HepG2 (cell line): ENCODE data around the gene FKBP1B. TPM values are rescaled to one million over a fixed set of nuclear protein-coding genes. Genes with fewer than 3 reads are reported as not detected.

Experiments
- ATAC-seq: fragments of 200-7000 bp; cut with Tn5 transposase; 3 replicates; pipeline ENCODE4 v1.9.1; 2020; ENCODE audit warnings: mild to moderate bottlenecking, moderate library complexity
- BruUV-seq: library from RNA; stranded (reverse); fragments of 400-500 nt; replicated peaks from 2 replicates; lab custom pipeline; 2021; lab: Mats Ljungman, UMichigan
- CTCF ChIA-PET: fragments of 300-600 bp; formaldehyde crosslinking; extraction: SDS; loops from one replicate; lab custom pipeline; 2021; ENCODE audit warnings: low total read pairs, inconsistent platforms, low intra/inter-chr PET ratio; lab: Yijun Ruan, JAX
- POLR2A ChIA-PET: fragments of 350-600 bp; sonication (Branson Sonifier 250); formaldehyde crosslinking; loops from one replicate; lab custom pipeline; 2020; ENCODE audit warnings: antibody characterized with exemption, inconsistent platforms; lab: Yijun Ruan, JAX
- DNase-seq: peaks from one replicate; pipeline ENCODE4 v3.0.0-alpha.2; 2015; ENCODE audit warnings: low spot score
- FAIRE-seq: peaks from 3 replicates; lab custom pipeline; 2011; peaks lifted over from hg19 to GRCh38; lab: Jason Lieb, UNC
- H2AFZ ChIP-seq: one replicate; pipeline ENCODE4 v1.6.1; 2011; ENCODE audit warnings: low read length, inconsistent platforms
- H3K27ac ChIP-seq: fragments of 300-600 bp; 3 replicates; pipeline ENCODE4 v1.8.0; 2011; ENCODE audit warnings: mixed run types, mild to moderate bottlenecking, mixed read lengths, low read length, inconsistent platforms; ENCODE audit not compliant: insufficient read depth; ENCODE audit errors: extremely low read length
- H3K27me3 ChIP-seq, 2 experiments: fragments of 200-600 bp in 1 of 2; 2 replicates in 1 of 2; 3 replicates in 1 of 2; pipeline versions ENCODE4 v1.6.0 to v1.8.0; 2011; ENCODE audit warnings: low read length in 2 of 2, mild to moderate bottlenecking in 2 of 2, moderate library complexity in 2 of 2, inconsistent platforms in 1 of 2; ENCODE audit not compliant: insufficient read depth in 2 of 2, control insufficient read depth in 1 of 2
- H3K36me3 ChIP-seq, 2 experiments: fragments of 200-600 bp in 1 of 2; replicated peaks in 1 of 2; 2 replicates in 1 of 2; 3 replicates in 1 of 2; pipeline versions ENCODE4 v1.5.1 to v1.8.0; 2011; ENCODE audit warnings: low read length in 2 of 2, inconsistent platforms in 1 of 2; ENCODE audit not compliant: insufficient read depth in 2 of 2, control insufficient read depth in 1 of 2
- H3K4me1 ChIP-seq: 2 replicates; pipeline ENCODE4 v1.5.1; 2012; ENCODE audit warnings: low read length, inconsistent platforms; ENCODE audit not compliant: insufficient read depth
- H3K4me2 ChIP-seq: 2 replicates; pipeline ENCODE4 v1.6.0; 2011; ENCODE audit warnings: low read depth, low read length, inconsistent platforms
- H3K4me3 ChIP-seq, 3 experiments: fragments of 200-600 bp in 1 of 3; sonication (generic), shearing (Covaris generic) in 1 of 3; replicated peaks in 1 of 3; 2 replicates each; pipeline ENCODE4 v1.5.1; 2011 to 2016; ENCODE audit warnings: low read length in 3 of 3, inconsistent platforms in 2 of 3, low read depth in 2 of 3, mild to moderate bottlenecking in 2 of 3, control low read depth in 1 of 3, mixed read lengths in 1 of 3; ENCODE audit not compliant: insufficient read depth in 1 of 3
- H3K79me2 ChIP-seq: one replicate; pipeline ENCODE4 v1.6.1; 2011; ENCODE audit warnings: low read length, inconsistent platforms; ENCODE audit not compliant: insufficient read depth
- H3K9ac ChIP-seq: 2 replicates; pipeline ENCODE4 v1.6.0; 2011; ENCODE audit warnings: mild to moderate bottlenecking, low read depth, low read length, inconsistent platforms; ENCODE audit not compliant: insufficient read depth
- H3K9me3 ChIP-seq: 2 replicates; pipeline ENCODE4 v1.5.1; 2012; ENCODE audit warnings: mild to moderate bottlenecking, low read length
- H4K20me1 ChIP-seq: 2 replicates; pipeline ENCODE4 v1.6.0; 2011; ENCODE audit warnings: inconsistent platforms, mild to moderate bottlenecking, low read length, moderate library complexity; ENCODE audit not compliant: insufficient read depth
- MIER2 ChIP-seq: IDR thresholded peaks from 2 replicates; pipeline ENCODE4 v1.6.1; 2016; ENCODE audit warnings: missing biosample characterization, missing genetic modification reagents
- NFATC3 ChIP-seq: sonication (generic); formaldehyde crosslinking; IDR thresholded peaks from 2 replicates; pipeline ENCODE4 v1.5.1; 2020; ENCODE audit warnings: mild to moderate bottlenecking, missing genetic modification reagents
- PCBP1 ChIP-seq: fragments of 200-400 bp; formaldehyde crosslinking; IDR thresholded peaks from 2 replicates; pipeline ENCODE4 v1.6.1; 2017; ENCODE audit warnings: mild to moderate bottlenecking, low read depth, low read length, borderline replicate concordance
- YY1 ChIP-seq: IDR thresholded peaks from 2 replicates; pipeline ENCODE4 v1.6.1; 2011; ENCODE audit warnings: low read length, low read depth, moderate library complexity, mild to moderate bottlenecking; ENCODE audit not compliant: insufficient read depth, insufficient replicate concordance
- ZNF230 ChIP-seq: sonication (generic); formaldehyde crosslinking; IDR thresholded peaks from 2 replicates; pipeline ENCODE4 v1.4.0; 2020; ENCODE audit warnings: mild to moderate bottlenecking, missing genetic modification reagents
- ZNF674 ChIP-seq: sonication (generic); formaldehyde crosslinking; IDR thresholded peaks from 2 replicates; pipeline ENCODE4 v1.5.0; 2020; ENCODE audit warnings: low read depth, mild to moderate bottlenecking, missing genetic modification reagents
- ZNF761 ChIP-seq: sonication (generic); formaldehyde crosslinking; conservative IDR thresholded peaks from 2 replicates; pipeline ENCODE4 v1.4.0; 2020; ENCODE audit warnings: mild to moderate bottlenecking, missing genetic modification reagents
- ZNF766 ChIP-seq: sonication (generic); formaldehyde crosslinking; IDR thresholded peaks from 2 replicates; pipeline ENCODE4 v1.5.0; 2020; ENCODE audit warnings: missing genetic modification reagents, borderline replicate concordance
- WGBS: methylation state at CpG from one replicate; pipeline ENCODE4 v1.1.6; 2017; ENCODE audit warnings: low lambda C conversion rate; 5-methylcytosine and 5-hydroxymethylcytosine counted together
- in situ Hi-C: cut with HindIII; loops from 2 replicates; pipeline ENCODE4 v1.10.0; 2017; ENCODE audit warnings: low pct_unique_long_range_greater_than_20kb; ENCODE audit not compliant: extremely low pct_ligation_motif_present
- intact Hi-C: fragments of 100-400 bp; cut with micrococcal nuclease; formaldehyde crosslinking; loops from one replicate; pipeline ENCODE4 v1.10.0; 2022; ENCODE audit not compliant: unreplicated experiment
- polyA plus RNA-seq, 8 experiments: library from polyadenylated mRNA; depleted of rRNA in 3 of 8; stranded (reverse) in 7 of 8; unstranded in 1 of 8; fragments of >200 nt; fragmentation: Illumina TruSeq in 4 of 8; extraction: Trizol in 4 of 8; gene quantifications; 2 replicates each; pipeline versions ENCODE4 v1.2.1 to v1.2.3, GENCODE V29; 2011 to 2016; ENCODE audit warnings: low read depth in 4 of 8, missing spikeins in 1 of 8, mixed read lengths in 1 of 8; ENCODE audit not compliant: insufficient read depth in 1 of 8
- total RNA-seq, 5 experiments: library from RNA; depleted of rRNA; stranded (reverse); fragments of >200 nt; fragmentation: Illumina TruSeq; extraction: Trizol; gene quantifications; 2 replicates each; pipeline ENCODE4 v1.2.3, GENCODE V29; 2016; ENCODE audit warnings: low read depth in 1 of 5
- TF ChIP-seq, protein P1 (sequence below): sonication (generic); formaldehyde crosslinking; IDR thresholded peaks from 2 replicates; pipeline ENCODE4 v1.5.0; 2020; ENCODE audit warnings: missing genetic modification reagents
- TF ChIP-seq, protein P2 (sequence below): sonication (generic); formaldehyde crosslinking; IDR thresholded peaks from 2 replicates; pipeline ENCODE4 v1.4.0; 2020; ENCODE audit warnings: low read depth, mild to moderate bottlenecking, missing genetic modification reagents

The FKBP1B gene
- total and polyA plus RNA-seq, 2 of the 13 experiments (the other 11 are each of a cell fraction or from before 2014, with no cell fraction given), result 35.2 to 96.3 TPM

DNA sequence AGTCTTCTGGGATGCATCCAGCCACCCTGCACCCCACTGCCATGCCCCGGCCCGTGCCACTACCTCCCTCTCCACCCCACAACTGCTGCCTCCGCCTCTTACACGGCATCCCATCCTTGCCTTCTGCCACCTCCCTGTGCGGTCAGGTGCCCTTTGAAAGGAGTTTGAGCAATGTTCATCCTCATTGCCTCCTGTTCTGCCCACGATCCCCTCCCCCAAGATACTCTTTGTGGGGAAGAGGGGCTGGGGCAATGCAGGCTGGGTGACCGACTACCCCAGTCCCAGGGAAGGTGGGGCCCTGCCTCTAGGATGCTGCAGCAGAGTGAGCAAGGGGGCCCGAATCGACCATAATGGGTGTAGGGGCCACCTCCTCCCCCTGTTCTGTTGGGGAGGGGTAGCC, 31.3 kb upstream of the FKBP1B start:
- H3K4me1 ChIP-seq, result peaks cover 54% of the 10 kb centered on the region
- DNase-seq (no peak), ATAC-seq (no peak), FAIRE-seq (no peak)
- H3K27me3 ChIP-seq, result no peaks in the 10 kb centered on the region
- no peaks in the 10 kb centered on the region; a peak in 1 of 5 replicates for H3K36me3 ChIP-seq
- H2AFZ ChIP-seq, result no peak overlapping the region
- ChIA-PET POLR2A (no interaction called here), CTCF (no interaction called here)
- H3K9me3 ChIP-seq, result no peaks in the 10 kb centered on the region
- WGBS, result 78% methylated on average over 9 of the region's 9 CpGs
- BruUV-seq, result no TSS peak
- in situ Hi-C loops, result no loop called here
- H4K20me1 ChIP-seq, result no peaks in the 10 kb centered on the region
- no peak overlapping the region for H3K4me3 ChIP-seq
- no peak overlapping the region for H3K9ac ChIP-seq
- no peak overlapping the region for H3K4me2 ChIP-seq
- no peak for TF ChIP-seq ZNF230 (CRISPR knock-in tag)
- TF ChIP-seq ZNF766 (CRISPR knock-in tag), result no peak
- TF ChIP-seq, protein P1, sequence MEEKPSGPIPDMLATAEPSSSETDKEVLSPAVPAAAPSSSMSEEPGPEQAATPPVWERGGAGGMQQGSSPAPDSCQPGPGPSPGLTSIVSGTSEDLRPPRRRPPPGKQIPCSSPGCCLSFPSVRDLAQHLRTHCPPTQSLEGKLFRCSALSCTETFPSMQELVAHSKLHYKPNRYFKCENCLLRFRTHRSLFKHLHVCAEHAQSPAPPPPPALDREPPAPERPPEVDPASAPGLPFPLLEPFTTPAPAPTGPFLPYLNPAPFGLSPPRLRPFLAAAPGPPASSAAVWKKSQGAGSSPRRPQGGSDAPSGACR (CRISPR knock-in tag), result no peak
- TF ChIP-seq ZNF761 (CRISPR knock-in tag), result no peak
- TF ChIP-seq NFATC3 (CRISPR knock-in tag), result no peak
- no peak for TF ChIP-seq MIER2 (CRISPR knock-in tag)
- intact Hi-C loops, result no loop called here
- no peaks in the 10 kb centered on the region for H3K79me2 ChIP-seq
- no peak overlapping the region for H3K27ac ChIP-seq

DNA sequence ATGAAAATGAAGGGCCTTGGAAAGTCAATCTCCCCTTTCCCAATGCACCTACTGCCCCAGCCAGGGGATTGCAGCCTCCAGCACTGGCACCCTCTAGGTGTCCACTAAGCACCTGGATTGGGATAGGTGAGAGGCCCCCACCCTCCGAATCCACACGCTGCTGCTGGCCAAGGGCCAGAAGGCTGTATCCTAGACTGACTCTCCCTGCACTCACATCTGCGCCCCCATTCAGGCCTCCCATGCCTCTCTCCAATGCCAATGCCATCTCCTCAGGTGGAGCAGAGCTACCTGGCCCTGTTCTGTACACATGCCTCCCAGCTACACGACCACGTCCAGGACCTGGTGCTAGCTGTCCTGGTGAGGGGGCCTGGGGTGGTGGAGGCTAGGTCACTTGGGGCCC, 29.8 kb upstream of the FKBP1B start:
- H3K9ac ChIP-seq, result no peak overlapping the region

More for the DNA sequence above, 29.8 kb upstream of the FKBP1B start:
- no peak overlapping the region for H2AFZ ChIP-seq
- H3K9me3 ChIP-seq, result no peaks in the 10 kb centered on the region
- no peaks in the 10 kb centered on the region for H3K27me3 ChIP-seq
- ChIA-PET POLR2A (interaction anchor here (1.2 kb wide), 1 partner anchor 64 kb away, joined by 4 read pairs; no protein-coding TSS in a partner anchor), CTCF (no interaction called here)
- no peak overlapping the region for H3K4me3 ChIP-seq
- no peak for FAIRE-seq
- 87% methylated on average over 5 of the region's 5 CpGs for WGBS
- no peak for DNase-seq
- BruUV-seq, result no TSS peak
- intact Hi-C loops (no loop called here), in situ Hi-C loops (loop anchor here (5.0 to 10.0 kb wide), 2 partner anchors 43 to 145 kb away; no protein-coding TSS in a partner anchor)
- peaks cover 60% of the 10 kb centered on the region for H3K4me1 ChIP-seq
- TF ChIP-seq YY1 (no peak), PCBP1 (no peak), ZNF674 (no peak)
- TF ChIP-seq, protein P2, sequence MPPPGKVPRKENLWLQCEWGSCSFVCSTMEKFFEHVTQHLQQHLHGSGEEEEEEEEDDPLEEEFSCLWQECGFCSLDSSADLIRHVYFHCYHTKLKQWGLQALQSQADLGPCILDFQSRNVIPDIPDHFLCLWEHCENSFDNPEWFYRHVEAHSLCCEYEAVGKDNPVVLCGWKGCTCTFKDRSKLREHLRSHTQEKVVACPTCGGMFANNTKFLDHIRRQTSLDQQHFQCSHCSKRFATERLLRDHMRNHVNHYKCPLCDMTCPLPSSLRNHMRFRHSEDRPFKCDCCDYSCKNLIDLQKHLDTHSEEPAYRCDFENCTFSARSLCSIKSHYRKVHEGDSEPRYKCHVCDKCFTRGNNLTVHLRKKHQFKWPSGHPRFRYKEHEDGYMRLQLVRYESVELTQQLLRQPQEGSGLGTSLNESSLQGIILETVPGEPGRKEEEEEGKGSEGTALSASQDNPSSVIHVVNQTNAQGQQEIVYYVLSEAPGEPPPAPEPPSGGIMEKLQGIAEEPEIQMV (CRISPR knock-in tag), result no peak
- H3K4me2 ChIP-seq, result no peak overlapping the region
- H4K20me1 ChIP-seq, result no peaks in the 10 kb centered on the region
- H3K79me2 ChIP-seq, result no peaks in the 10 kb centered on the region
- peaks cover 1 to 5% of the 10 kb centered on the region in 2 experiments; a peak in 2 of 5 replicates for H3K36me3 ChIP-seq
- H3K27ac ChIP-seq, result no peak overlapping the region
- no peak for ATAC-seq
